SH-SY5Y (cell line): Measurements from ENCODE around the gene PLEKHG4B.

Experiments
- GATA2 ChIP-seq: IDR thresholded peaks from 2 replicates; pipeline ENCODE4 v1.6.1; 2011; ENCODE audit warnings: mild to moderate bottlenecking, low read depth, low read length
- GATA3 ChIP-seq: IDR thresholded peaks from 2 replicates; pipeline ENCODE4 v1.6.1; 2011; ENCODE audit warnings: low read depth, mild to moderate bottlenecking, low read length, moderate library complexity

DNA sequence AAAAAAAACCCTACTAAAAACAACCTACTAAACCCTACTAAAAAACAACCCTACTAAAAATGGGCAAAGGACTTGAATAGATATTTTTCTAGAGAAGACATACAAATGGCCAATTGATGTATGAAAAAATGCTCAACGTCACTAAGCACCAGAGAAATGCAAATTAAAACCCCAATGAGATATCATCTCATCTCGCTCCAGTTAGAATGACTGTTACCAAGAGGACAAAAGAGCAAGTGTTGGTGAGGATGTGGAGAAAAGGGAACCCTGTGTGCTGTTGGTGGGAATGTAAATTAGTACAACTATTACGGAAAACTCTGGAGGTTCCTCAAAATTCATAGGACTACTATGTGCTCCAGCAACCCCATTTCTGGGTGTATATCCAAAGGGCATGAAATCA lies 136.9 kb downstream of the PLEKHG4B start:
- no peak for TF ChIP-seq GATA2
- TF ChIP-seq GATA3, result no peak
